Activated T-cell treated with anti-CD3 and anti-CD28 coated beads for 1 hour (primary cell): ENCODE results near the gene SLC7A1.

ENCODE experiments used
- DNase-seq: peaks from one replicate; pipeline ENCODE4 v3.0.0-alpha.2; 2020; ENCODE audit warnings: low read depth

Gene SLC7A1

DNA sequence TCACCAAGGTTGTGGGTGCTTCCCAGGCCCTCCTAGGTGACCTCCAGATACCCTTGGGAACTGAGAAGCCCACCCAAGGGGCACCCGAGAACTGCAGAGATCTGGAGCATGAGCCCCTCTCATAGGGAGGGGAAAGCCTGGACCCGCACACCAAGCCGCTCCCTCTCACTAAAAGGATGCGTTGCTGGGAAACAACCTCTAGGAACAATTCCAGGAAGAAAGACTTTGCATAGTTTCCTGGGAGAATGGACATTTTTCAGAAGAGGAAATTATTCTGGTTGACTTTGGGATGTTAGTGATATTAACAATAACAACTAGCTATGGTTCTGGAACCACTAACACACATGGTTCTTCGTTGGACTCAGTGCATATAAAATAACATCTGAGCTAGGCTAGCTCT lies 64.6 kb downstream of the SLC7A1 start:
- DNase-seq: no peak

DNA sequence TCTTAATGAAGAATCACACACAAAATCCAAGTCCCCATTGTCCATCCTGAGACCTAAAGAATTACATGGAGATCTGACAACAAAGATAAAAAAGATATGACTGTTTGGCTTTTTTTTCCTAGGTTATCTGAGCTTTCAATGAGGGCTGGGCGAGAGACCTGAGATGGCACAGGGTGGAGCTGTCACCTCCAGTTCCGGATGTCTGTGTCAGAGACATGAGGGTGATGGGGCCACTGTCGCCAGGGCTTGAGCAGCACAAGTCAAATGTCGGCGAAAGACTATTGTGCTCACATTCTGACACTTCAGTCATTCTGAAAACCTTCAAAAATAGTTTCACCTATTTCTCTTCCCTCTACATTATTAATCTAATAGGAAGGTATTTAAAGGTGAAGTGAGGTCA lies 65.7 kb downstream of the SLC7A1 start:
- DNase-seq: no peak

DNA sequence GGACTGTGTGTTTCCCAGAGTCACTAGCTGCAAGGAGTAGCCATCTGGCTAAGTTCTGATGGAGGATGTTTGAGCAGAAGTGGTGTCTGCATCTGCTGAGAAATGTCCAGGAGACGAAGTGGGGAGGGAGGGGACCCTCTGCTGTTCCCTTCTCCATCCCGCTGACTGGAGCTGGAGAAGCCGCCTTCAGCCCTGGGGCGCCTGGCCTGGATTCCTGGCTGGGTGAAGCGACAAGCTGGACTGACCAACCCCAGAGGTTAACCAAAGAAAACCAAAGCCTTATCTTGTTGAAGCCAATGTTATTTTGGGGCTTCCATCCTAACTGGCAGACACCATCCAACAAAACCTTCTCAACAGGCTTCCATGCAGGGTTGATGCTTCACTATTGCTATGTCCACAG lies 67.6 kb downstream of the SLC7A1 start:
- no peak for DNase-seq

- no peak for DNase-seq
Observed at GRCh38 chr13:29527511-29527910, 68.0 kb downstream of the SLC7A1 start.

- DNase-seq: no peak
Observed at GRCh38 chr13:29526741-29527140, 68.7 kb downstream of the SLC7A1 start.

- DNase-seq: no peak
Observed at GRCh38 chr13:29525757-29526156, 69.7 kb downstream of the SLC7A1 start.

DNA sequence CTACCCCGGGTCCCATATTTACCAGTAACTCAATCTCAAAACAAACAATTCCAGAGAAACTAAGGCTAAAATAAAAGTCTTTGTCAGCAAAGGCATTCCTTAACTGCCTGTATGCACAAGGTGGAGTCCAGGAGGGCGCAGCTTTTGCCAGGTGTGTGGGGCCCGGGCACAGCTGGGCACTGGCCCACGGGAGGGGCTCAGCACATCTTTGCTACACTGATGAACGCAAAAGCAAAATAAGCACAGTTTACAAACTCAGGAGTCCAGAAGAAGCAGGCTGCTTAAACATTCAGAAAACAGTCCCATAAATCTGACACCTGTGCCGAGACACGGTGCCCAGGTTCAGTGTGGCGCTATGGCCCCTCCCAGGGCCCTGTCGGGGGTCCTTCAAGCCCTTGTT lies 70.8 kb downstream of the SLC7A1 start:
- no peak for DNase-seq

- no peak for DNase-seq
Observed at GRCh38 chr13:29524176-29524575, 71.3 kb downstream of the SLC7A1 start.

DNA sequence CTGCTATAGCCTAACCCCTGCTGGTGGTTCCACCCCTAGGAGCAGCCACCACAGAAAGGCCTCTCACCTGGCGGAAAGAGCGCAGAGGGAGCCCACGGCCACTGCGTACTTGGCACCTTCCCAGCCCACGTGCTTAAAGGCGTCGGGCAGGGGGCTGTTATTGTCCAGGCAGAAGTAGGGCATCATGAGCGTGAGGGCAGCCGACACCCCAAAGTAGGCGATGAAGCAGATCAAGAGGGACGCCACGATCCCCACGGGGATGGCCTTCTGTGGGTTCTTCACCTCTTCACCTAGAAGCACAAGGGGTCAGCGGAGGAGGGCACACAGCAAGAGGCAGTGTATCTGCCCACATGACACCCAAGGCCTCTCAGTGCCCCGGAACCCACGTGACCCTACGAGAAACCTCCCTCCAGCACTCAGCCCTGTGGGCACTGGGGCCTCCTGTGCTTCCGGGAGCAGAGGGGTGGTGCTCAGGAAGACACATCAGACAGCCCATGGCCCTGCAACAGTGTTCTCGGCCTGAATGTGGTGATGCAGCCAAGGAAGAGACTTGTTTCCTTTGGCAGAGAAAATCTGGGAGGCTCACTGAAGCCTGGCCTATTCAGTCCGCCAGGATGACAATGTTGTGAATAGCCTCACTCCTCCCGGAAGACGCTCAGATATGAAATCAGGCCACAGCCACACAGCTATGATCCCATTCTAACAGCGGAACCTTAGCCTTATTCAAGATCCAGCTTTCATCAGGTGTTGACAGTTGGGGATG lies 72.1 kb downstream of the SLC7A1 start:
- DNase-seq: no peak

DNA sequence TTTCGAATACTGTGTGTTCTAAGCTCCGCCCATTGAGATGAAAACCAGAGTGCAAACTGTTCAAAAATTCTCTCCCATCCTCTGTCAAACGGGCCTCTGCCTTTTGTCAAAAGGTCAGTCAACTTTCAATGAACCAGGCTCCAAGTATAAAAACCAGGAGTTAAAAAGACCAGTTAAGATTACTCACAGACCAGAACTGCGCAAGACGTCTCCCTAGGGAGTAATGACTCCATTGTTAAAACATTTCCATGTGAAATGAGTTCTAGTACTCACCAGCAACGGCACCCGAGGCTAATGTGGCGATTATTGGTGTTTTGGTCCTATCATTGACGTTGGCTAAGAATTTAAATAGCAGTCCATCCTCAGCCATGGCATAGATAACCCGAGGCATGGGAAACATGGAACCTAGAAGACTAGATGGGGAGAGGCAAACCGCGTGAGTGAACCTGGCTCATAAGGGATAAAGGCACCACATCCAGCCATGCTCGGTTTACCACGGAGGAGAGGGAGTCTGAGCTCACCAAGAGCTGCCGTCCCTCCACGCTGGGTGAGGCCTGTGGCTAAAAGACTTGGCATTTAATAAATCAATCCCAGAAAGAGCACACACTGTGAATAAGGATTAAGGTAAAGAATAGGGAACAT lies 73.3 kb downstream of the SLC7A1 start:
- no peak for DNase-seq

DNA sequence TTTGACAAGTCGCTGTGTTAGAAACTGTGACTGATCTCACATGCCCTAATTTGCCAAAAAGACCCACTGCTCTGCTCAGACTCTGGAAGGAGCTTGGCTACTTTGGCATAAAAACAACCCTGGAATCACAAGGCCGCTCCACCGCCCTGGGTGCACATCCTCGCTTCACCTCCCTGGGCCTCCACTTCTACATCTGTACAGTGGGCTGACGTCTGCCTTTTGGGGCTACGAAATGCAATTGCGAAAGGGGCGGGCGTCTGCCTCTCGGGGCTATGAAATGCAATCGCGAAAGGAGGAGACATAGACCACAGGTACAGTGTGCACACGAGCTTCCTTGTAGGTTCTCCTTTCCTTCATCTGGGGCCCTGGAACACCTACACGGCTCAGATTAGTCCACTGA lies 74.2 kb downstream of the SLC7A1 start:
- DNase-seq: no peak

DNA sequence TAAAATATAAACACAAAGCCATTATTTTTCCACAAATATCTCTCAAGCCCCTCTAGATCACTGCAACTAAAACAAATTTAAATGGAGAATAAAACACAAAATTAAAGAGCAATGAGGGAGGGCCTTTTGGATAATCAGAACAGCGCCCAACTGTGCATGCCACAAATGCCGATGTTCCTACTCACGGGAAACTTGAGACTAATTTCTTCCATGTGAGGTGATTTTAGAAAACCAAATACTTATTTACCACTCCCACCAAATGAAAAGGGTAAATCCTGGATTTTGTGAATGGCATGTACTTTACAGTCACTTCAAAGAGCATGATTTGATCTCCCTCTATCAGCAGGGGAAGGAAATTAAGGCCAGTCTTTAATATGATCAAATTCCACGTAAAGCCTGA lies 74.8 kb downstream of the SLC7A1 start:
- DNase-seq: no peak

DNA sequence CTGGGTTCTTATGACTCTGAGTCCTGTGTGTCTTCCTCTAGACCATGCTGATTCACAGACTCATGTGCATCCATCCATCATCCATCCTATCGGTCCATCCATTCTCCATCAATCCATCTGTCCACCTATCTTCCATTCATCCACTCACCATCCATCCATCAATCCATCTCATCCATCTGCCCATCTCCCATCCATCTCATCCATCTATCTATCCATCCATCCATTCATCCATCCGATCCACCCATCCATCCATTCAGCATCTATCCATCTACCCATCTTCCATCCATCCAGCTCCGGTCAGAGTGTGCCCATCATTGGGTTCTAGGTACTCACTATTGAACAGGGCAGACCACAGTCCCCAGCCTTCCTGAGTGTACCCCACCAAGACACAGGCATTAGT lies 75.6 kb downstream of the SLC7A1 start:
- DNase-seq: no peak

DNA sequence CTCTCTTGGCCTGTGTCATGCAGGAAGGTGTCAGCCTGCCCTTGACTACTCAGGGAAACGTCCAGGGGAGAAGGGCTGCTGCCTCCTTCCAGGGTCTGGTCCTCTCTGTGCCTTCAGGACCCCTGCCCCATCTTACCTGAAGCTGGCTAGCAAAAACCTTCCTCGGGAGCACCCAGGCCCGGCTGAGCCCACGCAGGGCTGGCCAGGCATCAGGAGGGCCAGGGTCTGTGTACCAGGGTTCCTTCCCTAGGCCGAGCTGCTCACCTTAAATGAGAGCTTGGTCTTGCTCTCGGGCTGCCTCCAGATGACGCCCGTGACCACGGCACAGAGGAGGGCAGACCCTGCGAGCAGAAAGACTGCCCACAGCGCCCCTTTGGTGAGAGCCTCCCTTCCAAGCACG lies 78.6 kb downstream of the SLC7A1 start:
- DNase-seq: no peak

DNA sequence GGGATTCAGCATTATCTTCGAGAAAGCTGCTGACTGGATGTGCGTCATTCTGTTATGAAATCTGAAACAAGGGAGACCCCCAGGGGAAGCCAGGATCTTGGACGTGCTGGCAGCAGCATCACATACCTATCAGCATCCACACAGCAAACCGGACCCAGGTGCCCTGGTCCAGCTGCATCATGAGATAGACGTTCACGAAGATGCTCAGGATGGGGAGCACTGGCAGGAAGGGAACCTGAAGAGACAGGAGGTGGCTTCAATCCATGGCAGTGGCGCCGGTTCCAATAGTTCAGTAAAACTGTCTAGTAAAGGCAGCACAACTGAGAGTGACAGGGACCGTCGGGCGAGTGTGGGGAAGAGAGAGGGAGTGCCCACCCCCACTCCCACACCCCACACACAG lies 79.5 kb downstream of the SLC7A1 start:
- DNase-seq: no peak

DNA sequence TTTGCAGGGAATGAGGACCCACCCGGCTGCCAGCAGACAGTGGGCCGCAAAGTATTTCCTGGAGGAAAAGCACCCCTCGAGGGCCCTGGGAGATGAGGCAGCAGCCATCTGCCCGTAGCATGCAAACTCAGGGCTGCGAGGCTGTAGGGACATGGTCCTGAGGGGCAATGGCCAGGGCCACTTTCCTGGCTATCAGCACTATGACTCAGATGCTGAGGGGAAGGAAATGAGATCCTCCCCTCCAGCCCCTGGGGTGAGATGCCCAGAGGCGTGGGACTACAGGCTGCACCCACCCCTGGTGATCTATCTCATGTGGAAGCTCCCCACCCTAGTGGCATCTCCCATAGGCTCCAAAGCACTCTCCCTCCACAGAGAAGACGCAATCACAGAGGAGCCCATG lies 80.1 kb downstream of the SLC7A1 start:
- DNase-seq: no peak

DNA sequence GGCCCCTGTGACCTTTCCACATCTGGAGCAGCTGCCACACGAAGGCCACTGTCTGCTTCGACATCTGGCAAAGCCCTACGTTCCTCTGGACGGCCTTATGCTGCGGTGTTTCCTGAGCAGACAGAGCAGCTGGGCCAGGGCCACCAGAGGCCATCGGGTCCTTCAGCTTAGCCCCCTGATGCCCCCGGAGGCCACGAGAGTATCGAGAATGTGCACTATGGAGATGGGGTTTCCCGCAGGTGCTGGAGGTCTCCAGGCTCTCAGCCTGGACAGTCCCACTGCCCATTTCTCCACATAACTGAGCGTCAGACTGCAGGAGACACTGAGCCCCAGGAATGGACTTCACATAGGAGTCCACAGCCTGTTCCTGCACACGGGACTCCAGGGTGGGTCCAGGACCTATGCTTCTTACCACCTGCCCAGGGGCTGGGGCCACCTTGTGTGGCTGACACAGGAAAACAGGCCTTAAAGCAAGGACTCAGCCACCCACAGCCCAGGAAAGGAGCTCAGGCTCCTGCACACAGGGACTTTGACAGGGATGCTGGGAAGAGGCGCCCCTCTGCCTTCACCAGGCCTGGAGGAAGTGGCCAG lies 80.7 kb downstream of the SLC7A1 start:
- DNase-seq: no peak

DNA sequence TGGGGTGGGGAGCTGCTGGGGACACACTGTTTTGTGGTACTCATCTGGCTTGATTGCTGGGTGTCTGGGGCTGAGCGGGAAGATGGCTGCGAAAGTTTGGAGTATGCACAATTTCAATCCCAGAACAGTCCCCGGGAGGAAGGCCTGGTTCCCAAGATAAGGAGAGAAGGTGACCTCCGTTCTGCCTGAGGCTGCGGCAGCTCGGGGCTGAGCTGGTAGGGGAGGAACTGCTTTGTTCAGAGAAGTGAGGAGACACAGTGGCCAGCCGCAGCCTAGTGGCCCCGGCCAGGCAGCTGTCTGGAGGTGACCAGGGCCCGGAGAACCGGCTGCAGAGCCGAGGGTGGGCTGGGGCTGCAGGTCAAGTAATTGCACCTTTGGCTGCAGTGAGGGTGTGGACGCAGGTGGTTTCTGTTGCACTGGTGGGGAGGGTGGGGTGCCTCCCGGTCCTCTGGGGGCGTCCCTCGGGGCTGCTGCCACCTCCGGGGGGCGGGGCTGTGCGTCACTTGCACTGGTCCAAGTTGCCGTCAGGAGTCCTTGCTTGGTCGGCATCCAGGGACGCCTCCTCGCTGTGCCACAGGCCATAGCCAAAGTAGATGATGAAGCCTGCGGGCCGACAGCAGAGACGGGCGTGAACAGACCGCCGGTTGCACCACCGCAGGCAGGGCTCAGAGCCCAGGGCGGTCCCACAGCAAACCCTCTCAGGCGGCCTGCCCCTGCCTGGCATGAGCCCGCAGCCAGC lies 81.3 kb downstream of the SLC7A1 start:
- DNase-seq: no peak

DNA sequence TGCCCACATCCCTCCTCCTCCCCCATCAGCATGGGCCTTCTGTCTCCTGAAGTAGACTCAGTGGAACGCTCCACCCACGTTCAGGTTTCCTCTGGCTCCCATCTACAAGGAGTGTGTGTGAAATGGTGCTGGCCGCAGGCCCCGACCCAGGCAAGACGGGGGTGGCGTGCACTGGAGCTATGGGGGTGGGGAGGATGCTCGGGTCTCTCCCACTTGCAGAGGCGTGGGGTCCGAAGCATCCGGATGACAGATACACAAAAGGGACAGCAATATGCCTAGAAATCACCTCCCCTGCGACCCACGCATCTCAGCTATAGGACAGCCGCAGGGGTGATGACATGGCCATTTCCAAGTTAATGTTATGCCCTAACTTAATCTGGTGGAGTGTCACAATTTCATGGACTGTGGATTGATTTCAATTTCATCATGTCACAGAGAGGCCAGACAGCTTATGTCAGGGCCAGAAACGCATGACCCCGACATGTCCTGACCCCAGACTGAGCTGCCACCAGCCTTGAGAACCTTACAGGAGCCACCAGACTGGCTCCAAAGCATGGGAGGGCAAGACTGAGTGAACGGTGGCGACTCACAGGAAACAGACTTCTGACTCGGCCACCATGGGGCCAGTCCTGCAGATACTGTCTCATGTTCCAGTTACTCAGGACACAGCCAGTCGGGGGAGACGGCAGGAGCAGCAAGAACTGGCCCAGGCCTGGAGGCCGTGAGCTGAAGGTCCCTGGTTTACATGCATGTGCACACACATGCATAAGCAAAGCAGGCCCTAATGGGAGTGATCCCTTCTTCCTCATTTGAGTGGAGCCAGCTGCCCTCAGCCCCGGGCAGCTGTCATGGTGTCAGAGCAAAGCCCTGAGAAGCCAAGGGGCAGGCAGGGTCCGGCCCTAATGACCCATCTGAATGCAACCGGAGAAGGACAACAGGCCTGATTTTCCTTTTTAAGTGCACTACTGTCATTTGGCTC lies 82.2 kb downstream of the SLC7A1 start:
- DNase-seq: no peak

- no peak for DNase-seq
Observed at GRCh38 chr13:29511980-29512379, 83.5 kb downstream of the SLC7A1 start.

- no peak for DNase-seq
Observed at GRCh38 chr13:29511106-29511796, 84.2 kb downstream of the SLC7A1 start.
